Measurements from ENCODE around the gene KNDC1.
"Not testable (repeated sequence)": the region's sequence is repeated elsewhere in the genome, so short reads cannot be mapped to it uniquely, and the experiment has no call there.

KNDC1 gene

GRCh38 chr10:133231946-133232574, 72.0 kb downstream of the KNDC1 start:
- no peaks in the 10 kb centered on the region for H3K9me3 ChIP-seq (replicated peaks; ENCODE audit: insufficient read depth, low read length)
- no peaks in the 10 kb centered on the region for H3K4me1 ChIP-seq (ENCODE audit: low read length)
- TF ChIP-seq EZH2phosphoT487 (IDR thresholded peaks at IDR 0.05; ENCODE audit: low read length) (no peak), EZH2 (optimal IDR thresholded peaks at IDR 0.05; ENCODE audit: low read depth, low read length) (no peak), CTCF (IDR thresholded peaks at IDR 0.05; ENCODE audit: low read length) (no peak)
- H2AFZ ChIP-seq (ENCODE audit: low read length), result no peak overlapping the region
- H3K4me2 ChIP-seq (ENCODE audit: low read depth, low read length), result no peak overlapping the region
- no peaks in the 10 kb centered on the region for H3K36me3 ChIP-seq (replicated peaks; ENCODE audit: insufficient read depth, low read length)
- H3K79me2 ChIP-seq (ENCODE audit: low read length), result no peaks in the 10 kb centered on the region
- no peaks in the 10 kb centered on the region for H3F3A ChIP-seq (ENCODE audit: insufficient read depth, low read length)
- no peaks in the 10 kb centered on the region for H3K9me2 ChIP-seq (replicated peaks; ENCODE audit: insufficient read depth, low read length)
- peaks cover 68% of the 10 kb centered on the region for H3K27me3 ChIP-seq (replicated peaks; ENCODE audit: insufficient read depth, low read length)
- H3K27ac ChIP-seq (ENCODE audit: low read length), result no peak overlapping the region
- H3K9ac ChIP-seq (ENCODE audit: low read length), result no peak overlapping the region
- no peak for DNase-seq
- H3K4me3 ChIP-seq (ENCODE audit: low read length), result no peak overlapping the region
- H4K20me1 ChIP-seq (ENCODE audit: insufficient read depth, low read length), result no peaks in the 10 kb centered on the region

GRCh38 chr10:133234796-133235195, 74.8 kb downstream of the KNDC1 start:
- H4K20me1 ChIP-seq (ENCODE audit: insufficient read depth, low read length); H3K9me3 ChIP-seq (replicated peaks; ENCODE audit: insufficient read depth, low read length); DNase-seq; H3K4me2 ChIP-seq (ENCODE audit: low read depth, low read length); H3K4me3 ChIP-seq (ENCODE audit: low read length); H3K4me1 ChIP-seq (ENCODE audit: low read length); H3K79me2 ChIP-seq (ENCODE audit: low read length); H3K27ac ChIP-seq (ENCODE audit: low read length); H2AFZ ChIP-seq (ENCODE audit: low read length); H3K9ac ChIP-seq (ENCODE audit: low read length); H3K9me2 ChIP-seq (replicated peaks; ENCODE audit: insufficient read depth, low read length); H3F3A ChIP-seq (ENCODE audit: insufficient read depth, low read length); H3K36me3 ChIP-seq (replicated peaks; ENCODE audit: insufficient read depth, low read length): not testable (repeated sequence)
- peaks cover 70% of the 10 kb centered on the region for H3K27me3 ChIP-seq (replicated peaks; ENCODE audit: insufficient read depth, low read length)

- H3K4me1 ChIP-seq (ENCODE audit: low read length), result no peaks in the 10 kb centered on the region
- H3K27me3 ChIP-seq (replicated peaks; ENCODE audit: insufficient read depth, low read length), result peaks cover 70% of the 10 kb centered on the region
- no peak overlapping the region for H3K4me3 ChIP-seq (ENCODE audit: low read length)
- no peak overlapping the region for H3K27ac ChIP-seq (ENCODE audit: low read length)
- H3K79me2 ChIP-seq (ENCODE audit: low read length), result no peaks in the 10 kb centered on the region
- H2AFZ ChIP-seq (ENCODE audit: low read length), result no peak overlapping the region
- no peaks in the 10 kb centered on the region for H3K9me2 ChIP-seq (replicated peaks; ENCODE audit: insufficient read depth, low read length)
- no peaks in the 10 kb centered on the region for H3K9me3 ChIP-seq (replicated peaks; ENCODE audit: insufficient read depth, low read length)
- H3K36me3 ChIP-seq (replicated peaks; ENCODE audit: insufficient read depth, low read length), result no peaks in the 10 kb centered on the region
- DNase-seq, result no peak
- H3K4me2 ChIP-seq (ENCODE audit: low read depth, low read length), result peak overlapping the region; percentile 6; the same call in 1 of the 2 replicates
- no peaks in the 10 kb centered on the region for H4K20me1 ChIP-seq (ENCODE audit: insufficient read depth, low read length)
- no peak overlapping the region for H3K9ac ChIP-seq (ENCODE audit: low read length)
- no peaks in the 10 kb centered on the region for H3F3A ChIP-seq (ENCODE audit: insufficient read depth, low read length)
- no peak for TF ChIP-seq EZH2phosphoT487 (IDR thresholded peaks at IDR 0.05; ENCODE audit: low read length)
These were observed 75.3 kb downstream of the KNDC1 start for GRCh38 chr10:133235265-133235855.

GRCh38 chr10:133235932-133236331, 75.9 kb downstream of the KNDC1 start:
- Histone ChIP-seq H3K27ac (ENCODE audit: low read length) (no peak overlapping the region), H3K36me3 (replicated peaks; ENCODE audit: insufficient read depth, low read length) (no peaks in the 10 kb centered on the region), H3K4me2 (ENCODE audit: low read depth, low read length) (no peak overlapping the region), H3K9ac (ENCODE audit: low read length) (no peak overlapping the region), H3K9me3 (replicated peaks; ENCODE audit: insufficient read depth, low read length) (no peaks in the 10 kb centered on the region), H4K20me1 (ENCODE audit: insufficient read depth, low read length) (no peaks in the 10 kb centered on the region), H3K79me2 (ENCODE audit: low read length) (no peaks in the 10 kb centered on the region), H2AFZ (ENCODE audit: low read length) (no peak overlapping the region), H3F3A (ENCODE audit: insufficient read depth, low read length) (no peaks in the 10 kb centered on the region), H3K4me3 (ENCODE audit: low read length) (no peak overlapping the region), H3K4me1 (ENCODE audit: low read length) (no peaks in the 10 kb centered on the region; the same call in 1 of the 2 replicates), H3K9me2 (replicated peaks; ENCODE audit: insufficient read depth, low read length) (no peaks in the 10 kb centered on the region), H3K27me3 (replicated peaks; ENCODE audit: insufficient read depth, low read length) (peaks cover 74% of the 10 kb centered on the region)
- TF ChIP-seq CTCF (IDR thresholded peaks at IDR 0.05; ENCODE audit: low read length) (no peak), EZH2phosphoT487 (IDR thresholded peaks at IDR 0.05; ENCODE audit: low read length) (no peak), EZH2 (optimal IDR thresholded peaks at IDR 0.05; ENCODE audit: low read depth, low read length) (no peak)
- no peak for DNase-seq

Data from MM.1S (cell line).